K562 (cell line): ENCODE measurements around the gene EVPL. TPM values are rescaled to one million over a fixed set of nuclear protein-coding genes. Genes with fewer than 3 reads are reported as not detected.

Experiments used
- ATAC-seq: fragments of 200-7000 bp; cut with Tn5 transposase; 3 replicates; pipeline ENCODE4 v1.9.1; 2020; ENCODE audit warnings: moderate library complexity
- BruUV-seq: library from RNA; stranded (reverse); fragments of 400-500 nt; replicated peaks from 2 replicates; lab custom pipeline; 2021; lab: Mats Ljungman, UMichigan
- CTCF ChIA-PET: fragments of 300-600 bp; formaldehyde crosslinking; extraction: SDS; loops from one replicate; lab custom pipeline; 2021; ENCODE audit warnings: low intra/inter-chr PET ratio; lab: Yijun Ruan, JAX
- POLR2A ChIA-PET: fragments of 300-600, 350-650 bp; sonication (Branson Sonifier 250); formaldehyde crosslinking; extraction: SDS; loops from one replicate; lab custom pipeline; 2021; ENCODE audit warnings: antibody characterized with exemption, inconsistent platforms; lab: Yijun Ruan, JAX
- DNase-seq, 4 experiments: peaks; one replicate each; pipeline versions ENCODE4 v3.0.0 to v3.0.0-alpha.2; 2011 to 2018; ENCODE audit warnings: low spot score in 3 of 4, mixed read lengths in 3 of 4; ENCODE audit errors: extremely low read depth in 1 of 4
- FAIRE-seq: peaks from 2 replicates; lab custom pipeline; 2011; peaks lifted over from hg19 to GRCh38; lab: Jason Lieb, UNC
- H2AFZ ChIP-seq: 2 replicates; pipeline ENCODE4 v1.6.0; 2011; ENCODE audit warnings: low read depth, low read length, control low read depth, inconsistent platforms
- H3K27ac ChIP-seq: fragments of 200-600 bp; 3 replicates; pipeline ENCODE4 v1.8.0; 2011; ENCODE audit warnings: low read depth, mild to moderate bottlenecking, control low read depth, inconsistent platforms, low read length, moderate library complexity, mixed read lengths; ENCODE audit errors: extremely low read depth
- H3K27me3 ChIP-seq, 2 experiments: fragments of 300-600 bp in 1 of 2; 2 replicates in 1 of 2; 3 replicates in 1 of 2; pipeline versions ENCODE4 v1.6.0 to v1.8.0; 2011; ENCODE audit warnings: inconsistent platforms in 2 of 2, low read length in 2 of 2, mild to moderate bottlenecking in 1 of 2, mixed read lengths in 1 of 2, moderate library complexity in 1 of 2; ENCODE audit not compliant: control insufficient read depth in 2 of 2, insufficient read depth in 2 of 2
- H3K36me3 ChIP-seq: fragments of 300-600 bp; 3 replicates; pipeline ENCODE4 v1.8.0; 2011; ENCODE audit warnings: mild to moderate bottlenecking, low read length, inconsistent platforms; ENCODE audit not compliant: control insufficient read depth, insufficient read depth
- H3K4me1 ChIP-seq, 2 experiments: fragments of 200-600 bp in 1 of 2; replicated peaks in 1 of 2; 2 replicates in 1 of 2; 3 replicates in 1 of 2; pipeline versions ENCODE4 v1.5.1 to v1.8.0; 2011; ENCODE audit warnings: inconsistent platforms in 2 of 2, low read length in 2 of 2, mild to moderate bottlenecking in 1 of 2, mixed read lengths in 1 of 2, moderate library complexity in 1 of 2; ENCODE audit not compliant: control insufficient read depth in 2 of 2, insufficient read depth in 2 of 2
- H3K4me2 ChIP-seq: 2 replicates; pipeline ENCODE4 v1.6.1; 2011; ENCODE audit warnings: low read length, control low read depth, inconsistent platforms, mixed read lengths; ENCODE audit not compliant: insufficient read depth
- H3K4me3 ChIP-seq: fragments of 200-600 bp; sonication (generic), shearing (Covaris generic); 2 replicates; pipeline ENCODE4 v1.5.1; 2016; ENCODE audit warnings: control low read depth, inconsistent platforms
- H3K79me2 ChIP-seq: fragments of 200-600 bp; 3 replicates; pipeline ENCODE4 v1.8.0; 2011; ENCODE audit warnings: low read length, inconsistent platforms; ENCODE audit not compliant: control insufficient read depth, insufficient read depth
- H3K9ac ChIP-seq, 2 experiments: 2 replicates each; pipeline versions ENCODE4 v1.6.0 to v1.6.1; 2011; ENCODE audit warnings: low read depth in 2 of 2, low read length in 2 of 2, control low read depth in 1 of 2, inconsistent platforms in 1 of 2, mild to moderate bottlenecking in 1 of 2, mixed read lengths in 1 of 2; ENCODE audit not compliant: insufficient read depth in 1 of 2
- H3K9me1 ChIP-seq: one replicate; pipeline ENCODE4 v1.6.0; 2011; ENCODE audit warnings: inconsistent platforms, mild to moderate bottlenecking, low read length, moderate library complexity; ENCODE audit not compliant: control insufficient read depth, insufficient read depth
- H3K9me3 ChIP-seq: replicated peaks from 2 replicates; pipeline ENCODE4 v1.5.1; 2011; ENCODE audit warnings: low read depth, low read length, inconsistent platforms; ENCODE audit not compliant: control insufficient read depth, insufficient read depth
- H4K20me1 ChIP-seq: replicated peaks from 2 replicates; pipeline ENCODE4 v1.6.1; 2011; ENCODE audit warnings: low read length, inconsistent platforms, mixed read lengths; ENCODE audit not compliant: control insufficient read depth, insufficient read depth
- HDAC8 ChIP-seq: fragments of 450-650 bp; IDR thresholded peaks from 2 replicates; pipeline ENCODE4 v1.6.1; 2016; ENCODE audit warnings: mild to moderate bottlenecking, missing genetic modification characterization, moderate library complexity, missing compliant biosample characterization
- HNRNPK ChIP-seq: fragments of 200-400 bp; formaldehyde crosslinking; IDR thresholded peaks from one replicate; pipeline ENCODE4 v1.6.1; 2018; ENCODE audit warnings: mild to moderate bottlenecking, low read depth, low read length; ENCODE audit not compliant: poor library complexity, severe bottlenecking
- NFE2 ChIP-seq: IDR thresholded peaks from 2 replicates; pipeline ENCODE4 v1.6.1; 2014; ENCODE audit warnings: antibody characterized with exemption, low read depth
- NR2C2 ChIP-seq, 2 experiments: fragments of 200-800 bp in 1 of 2; sonication (Bioruptor generic) in 1 of 2; sonication (generic) in 1 of 2; formaldehyde crosslinking in 1 of 2; IDR thresholded peaks; 2 replicates each; pipeline versions ENCODE4 v1.6.1 to v1.8.0; 2016 to 2022; ENCODE audit warnings: mild to moderate bottlenecking in 1 of 2, missing compliant biosample characterization in 1 of 2, missing genetic modification characterization in 1 of 2, missing genetic modification reagents in 1 of 2
- RFX5 ChIP-seq: IDR thresholded peaks from 2 replicates; pipeline ENCODE4 v1.6.1; 2011; ENCODE audit warnings: low read depth, mild to moderate bottlenecking, improper control_type of control experiment, low read length
- ZNF232 ChIP-seq: sonication (generic); formaldehyde crosslinking; IDR thresholded peaks from 2 replicates; pipeline ENCODE4 v1.8.0; 2022; ENCODE audit warnings: mild to moderate bottlenecking, missing genetic modification reagents
- ZNF444 ChIP-seq: fragments of 250-450 bp; sonication (Bioruptor Pico); IDR thresholded peaks from 2 replicates; pipeline ENCODE4 v1.4.0; 2020; ENCODE audit warnings: mild to moderate bottlenecking, moderate library complexity
- WGBS: fragments of 100-300 bp; shearing (Covaris generic); methylation state at CpG from one replicate; pipeline ENCODE4 v1.1.6; 2016; ENCODE audit warnings: low coverage, mixed read lengths; ENCODE audit not compliant: insufficient coverage; ENCODE audit errors: missing lambda C conversion rate; 5-methylcytosine and 5-hydroxymethylcytosine counted together
- in situ Hi-C: fragments of 300-500 bp; cut with MboI; formaldehyde crosslinking; loops from 4 replicates; pipeline ENCODE4 v1.15.0; 2018; ENCODE audit warnings: inconsistent platforms, mixed read lengths
- intact Hi-C: fragments of 100-400 bp; cut with micrococcal nuclease; formaldehyde crosslinking; loops from 2 replicates; pipeline ENCODE4 v1.14.2; 2022
- polyA plus RNA-seq, 8 experiments: library from polyadenylated mRNA; depleted of rRNA in 4 of 8; stranded (reverse) in 5 of 8; unstranded in 3 of 8; fragments of >200 nt; fragmentation: Nextera tagmentation in 2 of 8; fragmentation: Illumina TruSeq in 1 of 8; extraction: Ambion mirVana in 2 of 8; extraction: Trizol in 1 of 8; gene quantifications; 2 replicates each; pipeline versions ENCODE4 v1.2.1 to v1.2.3, GENCODE V29; 2011 to 2014; ENCODE audit warnings: inconsistent platforms in 1 of 8, missing spikeins in 1 of 8
- total RNA-seq, 7 experiments: library from RNA; depleted of rRNA in 6 of 7; stranded (reverse); fragments of >200 nt in 6 of 7; fragmentation: Illumina TruSeq in 2 of 7; extraction: Trizol in 2 of 7; gene quantifications; 2 replicates each; pipeline versions ENCODE4 v1.2.1 to v1.2.3, GENCODE V29; 2011 to 2021; ENCODE audit warnings: low replicate concordance in 1 of 7
- TF ChIP-seq, protein P1 (sequence below): fragments of 250-450 bp; sonication (Bioruptor Pico); IDR thresholded peaks from 2 replicates; pipeline ENCODE4 v1.5.1; 2021; ENCODE audit warnings: mild to moderate bottlenecking

EVPL gene
- total and polyA plus RNA-seq, 9 of the 15 experiments (the other 6 are each of a cell fraction or from before 2014, with no cell fraction given), result 0.08 to 0.18 (median 0.16) TPM; not detected in 5

DNA sequence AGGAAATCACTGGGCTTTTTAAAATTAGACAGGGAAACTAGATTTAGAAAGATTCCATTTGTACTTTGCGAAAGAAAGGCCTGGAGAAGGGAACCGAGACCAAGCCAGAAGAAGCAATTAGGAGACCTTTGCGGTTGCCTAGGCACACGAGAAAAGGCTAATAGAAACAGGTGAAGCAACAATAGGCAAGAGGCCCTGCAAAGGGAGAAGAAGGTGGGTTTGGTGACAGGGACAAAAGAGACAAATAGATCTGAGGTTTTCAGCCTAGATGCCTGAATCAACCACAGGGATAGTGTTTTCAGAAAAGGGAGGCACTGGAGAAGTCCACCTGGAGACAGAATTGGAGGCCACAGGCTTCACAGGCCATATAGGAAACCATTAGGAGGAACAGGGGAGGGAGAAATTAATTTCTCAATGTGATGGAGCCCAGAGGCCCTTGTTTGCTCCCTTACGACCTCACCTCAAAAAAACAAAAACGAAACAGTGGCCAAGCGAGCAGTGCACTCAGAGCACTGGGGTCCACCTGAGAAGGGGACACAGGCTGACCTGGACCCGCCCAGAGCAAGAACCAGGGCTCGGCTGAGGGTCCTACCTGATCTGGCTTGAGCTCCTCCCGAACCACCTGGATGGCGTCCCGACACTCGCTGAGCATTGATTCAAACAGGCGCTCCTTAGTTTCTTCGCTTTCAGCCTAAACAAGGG, 22.9 kb upstream of the EVPL start:
- Histone ChIP-seq H3K27me3 (no peaks in the 10 kb centered on the region), H4K20me1 (no peaks in the 10 kb centered on the region), H3K79me2 (peaks cover 11% of the 10 kb centered on the region; the same call in 2 of the 3 replicates), H3K9ac (no peak overlapping the region), H3K27ac (no peak overlapping the region; the same call in 2 of the 3 replicates), H3K4me1 (peaks cover 5 to 9% of the 10 kb centered on the region in 2 experiments; a peak in 3 of 5 replicates), H3K4me2 (no peak overlapping the region), H3K4me3 (no peak overlapping the region), H2AFZ (no peak overlapping the region), H3K9me1 (no peaks in the 10 kb centered on the region), H3K36me3 (peaks cover 83% of the 10 kb centered on the region), H3K9me3 (no peaks in the 10 kb centered on the region)
- ATAC-seq (no peak), DNase-seq (no peak), FAIRE-seq (no peak)
- no TSS peak for BruUV-seq
- CTCF ChIA-PET, result no interaction called here
- POLR2A ChIA-PET, result interaction anchor here (1.1 to 2.8 kb wide), 2 partner anchors 10 to 14 kb away, joined by 5 to 14 read pairs; no protein-coding TSS in a partner anchor
- 92% methylated on average over 14 of the region's 15 CpGs for WGBS
- TF ChIP-seq ZNF232 (no peak), ZNF444 (no peak), HNRNPK (no peak), HDAC8 (tag) (no peak), RFX5 (no peak), NFE2 (no peak), NR2C2 (CRISPR knock-in tag; IDR thresholded peaks at IDR 0.05) (no peak), NR2C2 (tag; IDR thresholded peaks at IDR 0.05) (no peak)
- TF ChIP-seq, protein P1, sequence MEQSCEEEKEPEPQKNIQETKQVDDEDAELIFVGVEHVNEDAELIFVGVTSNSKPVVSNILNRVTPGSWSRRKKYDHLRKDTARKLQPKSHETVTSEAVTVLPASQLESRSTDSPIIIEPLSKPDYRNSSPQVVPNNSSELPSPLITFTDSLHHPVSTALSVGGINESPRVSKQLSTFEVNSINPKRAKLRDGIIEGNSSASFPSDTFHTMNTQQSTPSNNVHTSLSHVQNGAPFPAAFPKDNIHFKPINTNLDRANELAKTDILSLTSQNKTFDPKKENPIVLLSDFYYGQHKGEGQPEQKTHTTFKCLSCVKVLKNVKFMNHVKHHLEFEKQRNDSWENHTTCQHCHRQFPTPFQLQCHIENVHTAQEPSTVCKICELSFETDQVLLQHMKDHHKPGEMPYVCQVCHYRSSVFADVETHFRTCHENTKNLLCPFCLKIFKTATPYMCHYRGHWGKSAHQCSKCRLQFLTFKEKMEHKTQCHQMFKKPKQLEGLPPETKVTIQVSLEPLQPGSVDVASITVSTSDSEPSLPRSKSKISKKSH (CRISPR knock-in tag), result no peak
- in situ Hi-C loops, result no loop called here
- intact Hi-C loops, result no loop called here
